HG03521 (cell line): ENCODE data around the gene ZNF669.
"Not testable (repeated sequence)": the region's sequence is repeated elsewhere in the genome, so short reads cannot be mapped to it uniquely, and the experiment has no call there.

Experiments used
- ATAC-seq: cut with Tn5 transposase; IDR thresholded peaks from one replicate; pipeline ENCODE4 v1.9.1; 2021; ENCODE audit warnings: mild to moderate bottlenecking, moderate library complexity; ENCODE audit not compliant: unreplicated experiment

ZNF669 gene

DNA sequence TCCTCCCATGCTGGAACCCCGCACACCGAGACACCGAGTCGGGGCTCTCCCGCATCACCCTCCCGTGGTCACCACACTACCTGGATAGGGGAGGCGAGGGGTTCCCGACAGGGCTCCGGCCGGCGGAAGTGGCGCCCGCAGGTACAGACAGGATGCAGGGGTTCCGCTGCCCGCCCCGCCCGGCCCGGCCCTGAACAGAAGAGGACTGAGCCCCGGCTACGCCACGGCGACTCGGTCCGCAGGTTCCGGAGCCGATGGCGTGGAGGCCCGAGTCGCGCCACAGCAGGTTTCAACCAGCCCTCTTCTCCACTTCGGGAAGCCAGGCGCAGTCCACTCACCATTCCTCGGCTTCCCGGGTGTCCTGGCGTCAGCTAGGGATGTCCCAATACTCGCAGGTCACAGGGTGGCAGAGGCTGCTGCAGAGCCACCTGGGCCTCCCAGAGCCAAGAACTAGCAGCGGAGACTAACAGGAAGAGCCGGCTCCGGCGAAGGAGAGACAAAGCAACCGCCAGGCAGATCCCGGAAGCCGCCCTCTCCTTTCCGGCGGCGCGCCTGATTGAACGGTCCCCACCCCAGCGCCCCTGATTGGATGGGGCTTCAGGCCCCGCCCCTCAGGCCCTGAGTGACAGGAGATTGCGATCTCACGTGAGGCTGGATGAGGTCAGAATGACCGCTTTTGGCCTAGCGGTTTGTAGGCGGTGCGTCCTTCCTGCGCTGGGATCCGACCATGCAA lies at the start of gene ZNF669:
Gene ZNF669 (minus strand): TSS at position 498 of the 733 bp plus-strand sequence. CDS start 157 bp downstream, at position 341.
- peak; percentile 99 for ATAC-seq

DNA sequence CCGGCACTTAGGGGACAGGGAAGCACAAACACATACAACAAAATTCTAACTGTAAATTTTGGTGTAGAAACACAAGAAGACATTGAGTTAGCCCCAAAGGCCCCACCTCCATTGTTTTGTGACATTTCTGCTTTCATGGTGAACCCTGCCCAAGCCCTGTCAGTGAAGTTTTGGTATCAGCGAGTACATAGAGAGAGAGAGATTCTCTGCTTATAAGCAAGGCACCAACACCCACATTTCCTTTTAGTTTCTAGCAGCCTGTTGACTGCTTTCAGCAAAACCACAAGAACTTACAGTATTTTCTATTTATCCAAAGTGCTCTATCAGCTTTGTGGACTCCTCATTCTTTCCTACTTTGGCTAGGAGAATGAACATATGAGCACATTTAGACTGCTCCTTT lies 43.6 kb upstream of the ZNF669 start:
- ATAC-seq = no peak

DNA sequence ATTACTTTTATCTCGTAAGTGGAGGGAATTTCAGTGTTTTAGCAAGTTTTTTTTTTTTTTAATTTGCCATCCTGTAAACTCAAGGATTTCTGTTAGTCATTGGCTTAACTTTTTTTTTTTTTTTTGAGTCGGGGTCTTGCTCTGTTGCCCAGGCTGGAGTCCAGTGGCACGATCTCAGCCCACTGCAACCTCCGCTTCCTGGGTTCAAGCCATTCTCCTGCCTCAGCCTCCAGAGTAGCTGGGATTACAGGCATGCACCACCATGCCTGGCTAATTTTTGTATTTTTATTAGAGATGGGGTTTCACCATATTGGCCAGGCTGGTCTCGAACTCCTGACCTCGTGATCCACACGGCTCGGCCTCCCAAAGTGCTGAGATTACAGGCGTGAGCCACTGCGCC lies 43.0 kb upstream of the ZNF669 start:
- not testable (repeated sequence) for ATAC-seq

DNA sequence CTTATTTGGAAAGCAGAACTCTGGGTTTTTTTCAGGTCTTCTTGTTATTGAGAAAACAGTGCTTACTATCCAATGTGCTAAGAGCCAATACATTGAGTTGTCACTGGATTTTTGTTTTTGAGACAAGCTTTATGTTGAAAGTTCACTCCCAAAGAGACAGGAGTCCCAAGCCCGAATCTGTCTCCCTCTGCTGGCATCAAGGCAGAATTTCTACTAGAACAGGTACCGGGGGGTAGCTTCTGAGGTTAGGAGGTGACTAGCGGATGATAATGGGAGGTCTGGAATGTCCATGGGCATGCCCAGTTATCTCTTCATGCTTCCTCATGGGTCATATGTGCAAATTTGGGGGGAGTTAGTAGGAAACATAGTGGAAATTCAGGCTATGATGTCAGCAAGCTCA lies 42.5 kb upstream of the ZNF669 start:
- no peak for ATAC-seq

DNA sequence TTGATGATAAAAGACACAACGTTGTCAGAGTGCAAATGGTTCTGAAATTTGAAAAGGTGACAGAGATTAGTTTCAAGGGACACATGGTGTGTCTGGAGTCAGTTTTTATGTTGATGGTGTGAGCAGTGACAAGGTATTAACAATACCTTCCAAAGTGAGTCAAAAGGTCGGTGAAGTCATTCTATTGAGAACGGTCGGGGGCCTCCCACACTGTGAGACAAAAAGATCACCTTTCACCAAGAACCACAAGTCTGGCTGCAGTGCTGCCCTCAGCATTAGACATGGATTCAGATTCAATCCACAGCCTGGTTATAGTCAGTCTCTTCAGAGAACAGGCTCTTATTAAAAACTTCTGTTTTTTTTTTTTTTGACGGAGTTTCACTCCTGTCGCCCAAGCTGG lies 41.1 kb upstream of the ZNF669 start:
- ATAC-seq = no peak

DNA sequence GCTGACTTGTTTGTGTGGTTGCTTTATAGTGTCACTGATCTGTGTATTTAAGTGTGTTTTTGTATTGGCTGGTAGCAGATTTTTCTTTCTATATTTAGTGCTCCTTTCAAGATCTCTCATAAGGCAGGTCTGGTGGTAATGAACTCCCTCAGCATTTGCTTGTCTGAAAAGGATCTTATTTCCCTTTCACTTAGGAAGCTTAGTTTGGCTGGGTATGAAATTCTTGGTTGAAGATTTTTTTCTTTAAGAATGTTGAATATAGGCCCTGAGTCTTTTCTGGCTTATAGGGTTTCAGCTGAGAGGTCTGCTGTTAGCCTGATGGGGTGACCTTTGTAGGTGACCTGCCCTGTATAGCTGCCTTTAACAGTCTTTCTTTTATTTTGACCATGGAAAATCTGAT lies 35.4 kb upstream of the ZNF669 start:
- not testable (repeated sequence) for ATAC-seq

DNA sequence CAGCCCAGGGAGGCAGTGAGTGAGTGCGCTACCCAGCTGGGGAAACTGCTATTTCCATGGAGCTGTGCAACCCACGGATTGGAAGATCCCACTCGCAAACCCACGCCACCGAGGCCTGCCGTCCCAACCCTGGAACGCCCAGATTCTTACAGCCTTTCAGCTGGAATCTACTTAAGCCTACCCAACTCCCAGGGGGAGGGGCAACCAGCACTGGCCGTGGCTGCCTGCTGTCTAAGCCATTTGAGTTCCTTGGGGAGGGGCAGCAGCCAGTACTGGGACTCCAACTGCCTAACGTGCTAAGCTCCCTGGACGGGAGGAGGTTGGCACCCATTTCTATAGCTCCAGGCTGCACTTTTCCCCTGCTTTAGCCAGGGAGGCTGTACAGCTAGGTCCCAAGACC lies 27.1 kb upstream of the ZNF669 start:
- ATAC-seq = no peak

DNA sequence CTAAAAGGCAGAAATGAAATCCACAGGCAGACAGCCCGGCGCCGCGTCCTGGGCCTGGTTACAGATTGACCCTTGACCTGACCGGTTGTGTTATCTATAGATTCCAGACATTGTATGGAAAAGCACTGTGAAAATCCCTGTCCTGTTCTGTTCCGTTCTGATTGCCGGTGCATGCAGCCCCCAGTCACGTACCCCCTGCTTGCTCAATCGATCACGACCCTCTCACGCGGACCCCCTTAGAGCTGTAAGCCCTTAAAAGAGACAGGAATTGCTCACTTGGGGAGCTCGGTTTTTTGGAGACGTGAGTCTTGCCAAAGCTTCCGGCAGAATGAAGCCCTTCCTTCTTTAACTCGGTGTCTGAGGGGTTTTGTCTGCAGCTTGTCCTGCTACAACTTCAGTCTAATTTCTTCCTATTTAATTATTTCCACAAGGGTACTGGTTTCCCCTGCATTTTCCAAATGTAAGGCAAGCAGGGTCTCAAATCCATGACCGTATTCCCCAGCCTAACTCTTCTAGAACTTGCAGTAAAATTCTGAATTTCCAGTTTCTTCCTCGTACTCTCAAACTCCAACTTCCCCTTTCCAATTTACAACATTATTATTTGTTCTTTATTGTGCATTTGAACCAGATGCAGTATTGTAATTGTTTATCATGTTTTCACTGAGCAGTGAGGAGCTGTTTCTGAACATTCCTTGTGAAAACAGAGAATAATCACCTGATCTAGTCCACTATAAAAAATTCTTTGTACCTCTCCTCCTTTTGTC lies 23.5 kb upstream of the ZNF669 start:
- ATAC-seq = not testable (repeated sequence)

DNA sequence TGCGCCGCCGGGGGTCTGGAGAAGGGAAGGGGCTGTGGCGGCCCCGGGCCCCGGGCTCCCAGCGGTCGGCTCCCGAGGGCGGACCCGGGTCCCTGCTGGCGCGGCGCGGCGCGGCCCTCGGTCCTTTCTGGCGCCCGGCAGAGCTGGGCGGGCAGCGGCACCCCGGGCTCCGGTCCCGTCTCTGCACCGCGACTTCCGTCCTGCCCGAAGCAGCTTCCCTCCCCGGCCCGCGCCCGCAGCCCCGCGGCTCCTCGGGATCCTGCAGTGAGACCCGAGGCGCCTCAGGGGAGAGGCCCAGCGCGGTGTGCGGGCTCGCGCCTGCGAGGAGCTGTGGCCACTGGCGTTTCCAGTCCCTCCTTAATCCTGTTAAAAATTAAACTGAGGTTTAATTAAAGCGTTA lies 22.4 kb upstream of the ZNF669 start:
- peak; percentile 42 for ATAC-seq

DNA sequence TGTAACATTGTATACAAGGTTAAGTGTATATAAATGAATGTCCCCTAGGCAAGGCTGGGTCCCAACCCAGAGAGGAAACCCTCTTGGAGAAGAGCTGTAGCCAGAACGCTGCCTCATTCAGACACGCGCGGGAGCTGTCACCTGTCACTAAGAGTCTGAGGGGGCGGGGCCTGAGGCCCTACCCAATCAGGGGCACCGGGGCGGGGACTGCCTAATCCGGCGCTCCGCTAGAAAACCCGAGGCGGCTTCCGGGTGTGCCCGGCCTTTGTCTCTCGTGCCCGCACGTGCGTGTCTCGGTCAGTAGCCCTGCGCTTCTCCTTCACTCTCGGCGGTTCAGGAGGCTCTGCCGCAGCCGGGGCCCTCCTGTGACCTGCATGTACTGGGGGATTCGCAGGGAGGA lies 22.0 kb upstream of the ZNF669 start:
- ATAC-seq = peak; percentile 99

DNA sequence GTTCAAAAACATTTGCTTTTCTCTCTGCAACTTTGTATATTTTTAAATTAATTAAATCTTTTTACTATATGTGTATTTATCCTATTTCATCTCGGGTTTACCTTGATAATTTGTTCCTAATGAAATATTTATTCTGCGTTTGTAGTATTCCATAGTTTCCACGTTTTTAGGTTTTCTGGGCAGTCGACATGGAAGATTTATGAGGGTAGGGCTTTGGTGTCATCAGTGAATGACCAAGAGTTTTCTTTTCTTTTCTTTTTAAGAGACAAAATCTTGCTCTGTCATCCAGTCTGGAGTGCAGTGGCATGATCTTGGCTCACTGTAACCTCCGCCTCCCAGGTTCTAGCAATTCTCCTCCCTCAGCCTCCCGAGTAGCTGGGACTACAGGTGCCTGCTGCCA lies 17.2 kb upstream of the ZNF669 start:
- ATAC-seq = no peak

DNA sequence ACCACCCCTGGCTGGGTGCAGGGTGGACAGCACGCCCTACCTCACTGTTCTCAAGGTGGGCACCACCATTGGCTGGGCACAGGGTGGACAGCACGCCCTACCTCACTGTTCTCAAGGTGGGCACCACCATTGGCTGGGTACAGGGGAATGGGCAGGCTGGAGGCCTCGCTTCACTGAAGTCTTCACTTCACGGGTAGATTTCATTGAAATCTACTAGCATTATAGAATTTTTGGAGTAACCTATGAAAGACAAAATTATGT lies 16.2 kb upstream of the ZNF669 start:
- ATAC-seq = not testable (repeated sequence)

DNA sequence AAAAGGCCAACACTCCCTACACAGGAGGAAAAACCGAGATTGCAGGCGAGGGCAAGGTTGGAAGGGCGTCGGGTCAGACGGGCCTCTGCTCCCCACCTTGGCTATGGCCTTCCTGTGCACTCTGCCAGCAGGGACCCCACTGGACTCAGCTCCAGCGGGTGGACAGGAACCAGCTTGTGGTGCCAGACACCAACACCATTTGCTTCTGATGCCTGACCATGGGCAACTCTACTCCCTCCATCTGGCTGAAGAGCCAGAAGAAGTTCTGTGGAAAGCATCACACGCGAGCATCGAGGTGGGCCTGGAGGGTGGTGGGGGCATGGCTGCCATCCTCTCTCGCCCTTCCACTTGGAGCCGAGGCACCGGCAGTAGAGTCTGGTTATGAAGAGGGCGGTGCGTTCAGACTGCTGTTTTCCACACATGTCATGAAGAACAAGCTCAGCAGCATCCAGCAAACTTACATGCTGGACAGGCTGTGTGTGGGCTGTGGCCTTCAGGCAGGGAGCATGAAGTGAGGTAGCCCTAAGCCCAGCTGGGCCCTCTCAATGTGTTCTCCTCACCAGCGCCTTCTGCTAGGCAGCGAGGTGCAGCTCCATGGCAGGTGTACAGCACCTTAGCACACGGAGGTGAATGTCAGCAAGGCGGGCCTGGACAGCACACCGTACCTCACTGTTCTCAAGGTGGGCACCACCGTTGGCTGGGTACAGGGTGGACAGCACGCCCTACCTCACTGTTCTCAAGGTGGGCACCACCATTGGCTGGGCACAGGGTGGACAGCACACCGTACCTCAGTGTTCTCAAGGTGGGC lies 15.6 kb upstream of the ZNF669 start:
- no peak for ATAC-seq

DNA sequence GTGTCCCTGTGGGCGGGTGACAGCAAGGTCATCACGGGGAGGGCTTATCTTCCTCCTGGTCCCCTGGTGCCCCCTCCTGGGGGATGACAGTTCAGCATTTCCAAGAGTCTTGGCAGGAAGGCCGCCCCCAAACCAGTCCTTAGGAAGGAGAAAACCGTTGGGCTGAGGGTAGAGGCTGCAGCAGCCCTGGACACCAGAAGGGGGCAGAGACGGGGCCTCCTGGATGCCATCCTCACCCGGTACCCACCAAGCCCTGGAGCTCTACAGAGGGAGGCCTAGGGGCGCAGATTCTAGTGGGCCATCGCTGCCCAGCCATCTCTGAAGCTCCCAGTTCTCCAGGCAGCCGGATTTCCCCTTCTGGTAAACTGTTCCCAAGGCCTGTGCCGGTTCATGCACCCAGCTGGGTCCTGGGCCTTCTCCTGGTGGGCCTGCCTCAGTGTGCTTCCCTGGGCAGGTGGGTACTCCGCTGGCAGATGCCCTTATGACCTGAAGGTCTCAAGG lies 14.8 kb upstream of the ZNF669 start:
- ATAC-seq = no peak

DNA sequence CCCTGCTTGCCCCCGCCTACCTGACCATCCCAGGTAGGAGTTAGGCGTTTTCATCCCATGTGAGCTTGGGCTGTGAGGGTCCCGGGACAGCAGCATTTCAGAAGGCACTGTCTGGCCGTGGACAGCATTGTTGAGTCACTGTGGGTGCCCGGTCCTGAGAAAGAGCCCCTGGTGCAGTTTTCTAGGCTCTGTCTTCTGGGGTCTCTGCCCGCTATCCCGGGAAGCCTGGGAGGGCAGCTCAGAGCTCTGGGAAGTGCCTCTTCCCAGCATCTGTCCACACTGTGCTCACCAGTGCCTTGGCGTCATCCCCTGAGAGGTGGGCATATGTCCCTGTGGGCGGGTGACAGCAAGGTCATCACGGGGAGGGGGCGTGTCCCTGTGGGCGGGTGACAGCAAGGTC lies 11.4 kb upstream of the ZNF669 start:
- no peak for ATAC-seq

DNA sequence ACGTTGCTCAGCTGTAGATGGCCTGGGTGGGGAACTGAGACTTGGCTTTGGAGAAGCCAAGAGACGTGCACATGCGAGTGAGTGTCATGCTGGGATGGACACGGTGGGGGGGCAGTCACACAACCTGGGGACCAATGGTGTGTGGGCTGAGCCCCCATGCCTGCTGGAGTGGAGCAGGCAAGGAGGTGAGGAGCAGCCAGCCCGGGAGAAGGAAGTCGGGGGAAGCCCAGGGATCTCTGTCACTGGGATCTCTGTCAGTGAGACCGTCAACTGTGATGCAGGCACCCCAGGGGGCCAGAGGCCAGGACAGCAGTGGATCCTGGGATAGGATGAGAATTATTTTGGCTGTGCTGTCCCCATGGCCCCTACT lies 11.0 kb upstream of the ZNF669 start:
- ATAC-seq = no peak

DNA sequence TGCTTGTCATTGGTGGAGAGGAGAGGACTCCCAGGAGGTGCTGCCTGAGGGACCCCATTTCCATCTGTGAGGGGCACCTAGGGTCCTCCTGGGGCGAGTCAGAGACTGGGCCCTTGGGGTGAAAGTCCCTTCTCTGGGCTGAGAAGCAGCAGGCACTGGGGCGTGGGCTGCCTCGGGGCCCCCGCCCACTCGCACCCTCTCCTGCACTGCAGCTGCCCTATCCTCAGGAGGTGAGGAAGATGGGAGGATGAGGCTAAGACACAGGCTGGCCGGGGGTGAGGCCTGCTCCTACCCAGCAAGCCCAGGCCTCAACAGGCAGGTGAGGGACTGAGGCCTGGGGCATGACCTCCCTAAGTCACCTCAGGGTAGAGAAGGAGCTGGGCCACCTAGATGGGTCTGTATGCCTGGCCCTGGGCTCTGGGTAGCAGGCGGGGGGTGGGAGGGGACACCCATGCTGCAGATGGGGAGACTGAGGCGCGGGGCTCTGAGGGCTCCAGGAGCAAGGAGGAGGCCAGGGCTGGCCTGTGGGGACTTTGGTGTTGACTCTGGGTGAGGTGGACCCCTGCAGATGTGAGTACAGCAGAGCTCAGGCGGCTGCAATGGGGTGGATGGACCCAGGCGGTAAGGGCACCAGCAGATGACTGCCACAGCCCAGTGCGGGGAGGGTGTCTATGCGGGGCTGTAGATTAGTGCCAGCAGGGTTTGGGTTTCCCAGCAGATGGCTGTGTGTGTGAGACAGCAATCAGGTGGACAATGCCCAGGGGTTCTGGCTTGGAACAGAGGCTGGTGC lies 10.4 kb upstream of the ZNF669 start:
- no peak for ATAC-seq

DNA sequence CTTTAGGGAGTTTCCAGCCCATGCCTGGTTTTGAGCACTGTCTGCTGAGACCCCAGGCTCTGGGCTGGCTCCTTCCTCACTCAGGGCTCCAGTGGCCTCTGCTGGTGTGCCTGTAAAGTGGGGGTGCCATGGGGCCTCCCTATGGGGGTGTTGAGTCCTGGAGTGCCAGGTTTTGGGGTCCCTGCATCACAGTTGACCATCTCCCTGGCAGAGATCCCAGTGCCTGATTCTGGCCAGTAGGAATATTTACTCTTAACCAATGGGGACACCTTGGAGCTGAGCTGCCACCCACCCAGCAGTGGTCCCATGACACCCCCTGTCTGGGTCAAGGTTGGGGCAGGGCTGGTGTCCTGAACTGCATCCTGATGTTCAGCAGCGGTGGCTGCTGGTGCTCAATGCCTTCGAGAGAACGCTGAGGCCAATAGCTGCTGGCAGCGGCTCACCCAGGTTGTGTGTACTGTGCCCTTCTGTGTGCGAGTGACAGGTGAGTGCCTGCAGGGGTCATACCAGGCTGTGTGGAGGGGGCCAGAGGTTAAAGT lies 9.6 kb upstream of the ZNF669 start:
- no peak for ATAC-seq

DNA sequence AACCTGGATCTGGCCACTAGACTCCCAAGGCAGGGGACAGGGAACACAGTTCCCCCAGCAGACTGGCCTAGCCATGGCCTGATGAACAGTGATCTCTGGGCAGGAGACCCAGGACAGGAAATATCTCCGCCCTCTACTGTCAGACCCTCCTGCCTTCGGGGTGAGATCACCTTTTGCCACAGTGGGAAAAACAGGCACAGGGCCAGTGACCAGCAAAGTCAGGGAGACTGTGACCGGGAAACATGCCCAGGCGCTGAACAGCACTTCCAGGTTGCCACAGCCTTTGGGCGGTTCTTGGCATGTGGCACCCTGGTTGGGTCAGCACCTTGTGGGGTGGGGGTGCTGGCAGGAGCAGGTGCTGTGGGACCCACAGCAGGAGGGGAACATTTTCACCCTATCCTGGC lies 8.9 kb upstream of the ZNF669 start:
- no peak for ATAC-seq

DNA sequence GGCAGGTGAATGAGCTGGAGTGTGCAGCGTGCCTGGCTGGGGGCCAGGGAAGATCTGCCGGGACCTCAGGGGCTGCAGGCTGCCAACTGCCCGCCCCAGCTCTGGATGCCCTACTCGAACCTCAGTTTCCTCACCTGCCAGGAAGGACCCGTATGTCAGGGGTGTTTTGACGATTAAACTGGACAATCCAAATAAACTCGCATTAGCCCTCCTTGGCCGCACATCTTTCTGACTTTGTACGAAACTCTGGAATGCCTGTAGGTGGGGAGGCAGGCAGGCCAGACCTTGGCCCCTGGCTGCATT lies 8.3 kb upstream of the ZNF669 start:
- no peak for ATAC-seq
